Hematopoietic multipotent progenitor cell treated with erythropoietin and hydrocortisone succinate and interleukin-3 and kit ligand, for 15 days (in vitro differentiated cells): ENCODE measurements around the gene CCDC80.

Experiments used
- DNase-seq: peaks from one replicate; pipeline ENCODE4 v3.0.0-alpha.2; 2015; ENCODE audit warnings: low spot score

CCDC80 gene

DNA sequence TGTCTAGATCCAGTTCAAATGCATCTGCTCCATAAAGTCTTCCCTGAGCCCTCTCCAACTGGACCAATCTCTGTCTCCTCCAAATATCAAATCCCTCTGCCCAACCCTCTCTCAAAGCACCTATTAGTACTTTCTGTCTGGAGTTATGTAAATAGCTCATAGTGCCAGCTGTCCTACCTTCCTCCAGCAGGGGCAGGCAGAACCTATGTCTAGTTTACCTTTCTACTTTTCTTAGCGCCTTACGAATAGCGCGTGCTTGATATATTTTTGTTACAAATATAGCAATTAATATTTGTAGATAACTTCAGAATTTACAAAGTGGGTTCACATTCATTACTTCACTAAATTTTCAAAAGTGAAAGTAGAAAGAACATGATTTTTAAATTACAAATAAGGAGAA, 14.0 kb upstream of the CCDC80 start:
- no peak for DNase-seq

DNA sequence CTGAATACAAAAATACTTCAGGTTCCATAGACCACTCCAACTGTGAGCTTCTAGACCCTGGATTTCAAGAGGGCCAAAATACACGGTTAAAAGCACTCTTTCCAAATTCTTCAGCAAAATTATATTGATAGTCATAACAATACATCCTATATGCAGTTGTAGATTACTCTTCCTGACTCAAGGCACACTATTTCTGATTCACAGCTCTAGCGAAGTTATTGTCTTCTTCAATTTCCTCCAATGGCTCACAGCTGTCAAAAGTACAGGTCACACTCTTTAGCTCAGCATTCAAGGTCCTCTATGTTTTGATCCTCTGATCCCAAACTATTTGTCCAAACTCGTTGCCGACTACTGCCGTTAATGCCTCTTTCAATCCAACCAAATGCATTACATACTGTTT, 13.5 kb upstream of the CCDC80 start:
- DNase-seq: no peak

DNA sequence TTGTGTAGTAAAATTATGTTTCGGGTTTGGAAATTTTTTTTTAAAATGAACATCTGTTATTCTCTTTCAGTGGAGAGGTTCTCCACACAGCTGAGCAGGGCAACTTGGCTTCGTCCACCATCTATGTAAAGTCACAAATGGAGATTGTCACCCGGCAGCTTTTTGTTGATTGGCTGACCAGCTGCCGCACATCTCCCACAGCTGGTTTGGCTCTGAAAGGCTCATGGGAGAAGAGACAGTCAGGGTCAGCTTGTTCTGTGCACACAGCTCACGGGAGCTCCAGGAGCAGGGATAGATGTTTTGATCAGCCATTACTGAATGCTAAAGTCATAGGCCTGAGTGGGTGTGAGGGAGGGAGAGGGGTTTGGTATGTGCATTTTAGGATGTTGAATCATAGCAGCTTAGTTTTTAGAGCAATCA, 12.9 kb upstream of the CCDC80 start:
- DNase-seq: no peak

DNA sequence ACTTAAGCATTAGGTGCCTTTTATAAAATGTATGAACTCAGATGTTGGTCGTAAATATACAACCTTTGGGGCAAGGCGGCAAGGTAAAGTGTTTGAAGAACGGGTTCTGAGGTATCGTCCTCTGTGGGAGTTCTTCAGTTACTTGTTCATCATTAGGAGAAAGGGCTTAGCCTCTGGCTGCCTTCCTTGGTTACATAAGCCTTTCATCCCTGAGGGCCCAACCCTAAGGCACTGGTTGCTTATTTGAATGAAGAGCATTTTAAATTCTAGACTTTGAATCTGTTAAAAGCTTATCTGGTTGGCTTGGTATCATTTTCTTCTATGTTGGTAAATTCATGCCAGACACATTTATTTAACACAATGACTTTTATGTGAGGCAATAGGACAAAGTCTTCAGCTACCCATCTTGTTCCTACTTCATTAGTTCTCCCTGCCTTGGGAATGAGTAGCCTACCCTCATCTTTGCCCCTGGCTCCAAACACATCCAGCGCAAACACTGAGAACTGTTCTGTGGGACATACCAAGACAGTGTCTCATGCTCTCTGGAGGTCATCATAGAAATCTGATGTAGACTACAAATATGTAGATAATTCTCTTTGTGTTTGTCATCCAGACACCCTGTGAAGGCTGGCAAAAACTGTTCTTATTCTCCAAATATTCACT, 12.4 kb upstream of the CCDC80 start:
- no peak for DNase-seq

GRCh38 chr3:112651516-112651915, 10.6 kb upstream of the CCDC80 start:
- no peak for DNase-seq

DNA sequence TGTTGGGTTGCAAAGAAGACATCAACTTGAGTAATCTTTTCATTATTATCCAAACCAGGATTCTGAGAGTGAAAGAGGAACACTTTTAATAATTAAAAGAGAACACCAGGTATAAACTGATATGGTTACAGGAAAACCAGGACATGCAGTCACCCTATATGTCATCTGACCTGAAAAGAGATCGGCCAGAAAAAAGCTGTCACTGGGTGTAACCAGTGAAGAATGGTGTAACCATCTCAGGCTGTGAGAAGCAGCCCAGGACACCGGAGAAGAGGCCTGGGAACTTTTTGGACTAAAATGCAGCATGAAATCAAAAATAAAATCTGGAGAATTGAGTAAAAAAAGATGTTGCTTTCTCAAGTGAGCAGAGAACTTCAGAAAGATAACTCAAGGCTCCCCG, 10.1 kb upstream of the CCDC80 start:
- DNase-seq: no peak

DNA sequence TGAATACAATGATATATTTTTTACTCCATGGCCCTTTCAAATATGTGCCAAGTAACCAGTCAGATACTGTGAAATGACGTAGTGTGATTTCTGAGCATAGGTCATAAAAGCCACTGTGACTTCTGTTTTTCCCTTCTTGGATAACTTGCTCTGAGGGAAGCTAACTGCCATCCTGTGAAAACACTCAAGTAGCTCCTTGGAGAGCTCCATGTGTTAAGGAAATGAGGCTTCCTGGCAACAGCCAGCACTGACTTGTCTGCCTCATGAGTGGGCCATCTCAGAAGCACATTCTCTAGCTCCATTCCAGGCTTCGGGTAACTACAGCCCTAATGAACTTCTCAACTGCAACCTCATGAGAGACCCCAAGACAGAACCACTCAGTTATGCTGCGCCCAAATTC, 9.5 kb upstream of the CCDC80 start:
- DNase-seq: no peak

GRCh38 chr3:112649478-112649735, 8.5 kb upstream of the CCDC80 start:
- DNase-seq: no peak

- DNase-seq: no peak
These were observed 6.2 kb upstream of the CCDC80 start for GRCh38 chr3:112647122-112647521.

DNA sequence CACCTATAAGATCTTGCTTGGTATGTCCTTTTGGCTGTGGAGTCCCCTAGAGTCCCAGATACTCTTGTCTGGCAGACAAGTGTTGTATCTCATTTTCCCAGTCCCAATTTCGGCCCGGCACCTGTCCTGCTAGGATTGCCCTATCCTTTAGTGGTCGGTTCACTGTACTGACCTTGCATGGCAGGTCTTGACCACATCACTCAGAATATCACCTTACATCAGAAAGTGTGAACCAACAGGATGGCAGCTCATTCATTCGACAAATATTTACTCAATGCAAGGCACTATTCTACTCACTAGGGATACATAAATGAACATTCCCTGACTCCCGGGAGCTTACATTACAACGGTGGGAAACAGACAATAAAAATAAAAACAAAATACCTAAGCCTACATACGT, 5.7 kb upstream of the CCDC80 start:
- DNase-seq: no peak

- no peak for DNase-seq
These were observed 3.5 kb upstream of the CCDC80 start for GRCh38 chr3:112644453-112644852.

GRCh38 chr3:112643621-112644240, 2.8 kb upstream of the CCDC80 start:
- no peak for DNase-seq

- peak; percentile 56 for DNase-seq
These were observed 2.1 kb upstream of the CCDC80 start for GRCh38 chr3:112642912-112643506.

DNA sequence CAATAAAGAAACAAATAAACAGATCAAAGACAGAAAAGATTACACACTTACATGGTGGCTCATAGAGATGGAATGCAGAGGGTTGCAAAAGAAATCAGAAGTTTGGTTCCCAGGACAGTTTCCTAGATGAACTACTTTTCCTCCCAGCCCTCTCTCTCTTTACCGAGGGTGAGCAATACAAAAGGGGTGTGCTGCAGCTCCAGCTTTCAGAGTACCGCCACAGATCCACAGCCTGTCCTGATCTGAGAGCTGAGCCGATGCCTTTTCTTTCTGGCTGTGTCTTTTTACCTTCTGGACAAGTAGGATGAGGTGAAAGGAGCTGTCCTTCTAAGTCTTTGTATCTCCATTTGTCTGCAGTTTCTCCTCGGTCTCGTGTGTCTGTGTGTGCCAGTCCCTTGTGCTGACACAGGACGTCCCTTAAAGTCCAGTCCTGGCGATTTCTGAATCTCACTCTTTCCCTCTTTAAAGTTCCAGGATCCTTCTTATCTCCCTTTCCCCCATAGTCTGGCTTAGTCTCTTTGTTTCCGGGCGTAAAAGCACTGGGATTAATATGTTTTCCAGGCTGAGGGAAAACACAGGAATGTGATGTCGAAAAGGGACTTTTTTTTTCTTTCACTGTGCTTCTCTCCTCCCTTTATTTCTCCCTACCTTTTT, 540 bp downstream of the CCDC80 start:
- DNase-seq: no peak

DNA sequence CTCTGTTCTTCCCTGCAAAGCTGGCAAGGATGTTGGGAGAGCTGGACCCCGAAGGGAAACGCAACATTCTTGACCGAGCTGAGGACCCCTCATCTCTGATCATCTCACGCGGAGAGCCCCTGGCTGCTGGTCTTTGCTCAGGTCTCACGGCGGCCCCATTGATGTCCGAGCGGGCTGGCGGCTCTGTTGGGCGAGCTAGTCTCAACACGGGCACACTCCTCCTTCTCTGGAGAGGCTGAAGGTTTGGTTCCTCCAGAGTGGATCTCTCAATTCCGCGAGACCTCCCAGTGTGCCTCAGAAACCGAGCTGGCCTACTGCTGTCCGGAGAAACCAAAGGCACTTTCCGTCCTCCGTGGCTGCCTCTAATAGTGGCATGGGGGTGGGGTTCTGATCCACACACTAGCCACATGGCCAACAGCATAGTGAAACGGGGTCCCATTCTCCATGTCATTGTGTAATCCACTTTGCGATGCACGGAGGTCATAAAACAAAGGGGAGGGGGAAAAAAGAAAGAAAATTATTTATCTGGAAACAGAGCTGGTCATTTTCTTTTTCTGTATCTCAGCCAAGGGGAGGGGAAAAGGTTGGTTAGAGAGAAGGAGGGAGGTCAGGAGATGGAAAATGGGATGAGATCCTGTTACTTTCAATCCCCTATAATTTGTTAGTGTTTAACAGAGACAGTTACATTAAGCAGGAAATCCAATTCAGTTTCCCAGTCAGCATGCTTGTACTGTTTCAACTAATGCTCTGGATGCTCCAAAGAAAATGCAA, 1.3 kb downstream of the CCDC80 start:
- DNase-seq: no peak

- DNase-seq: no peak
These were observed 2.5 kb downstream of the CCDC80 start for GRCh38 chr3:112638327-112639020.

DNA sequence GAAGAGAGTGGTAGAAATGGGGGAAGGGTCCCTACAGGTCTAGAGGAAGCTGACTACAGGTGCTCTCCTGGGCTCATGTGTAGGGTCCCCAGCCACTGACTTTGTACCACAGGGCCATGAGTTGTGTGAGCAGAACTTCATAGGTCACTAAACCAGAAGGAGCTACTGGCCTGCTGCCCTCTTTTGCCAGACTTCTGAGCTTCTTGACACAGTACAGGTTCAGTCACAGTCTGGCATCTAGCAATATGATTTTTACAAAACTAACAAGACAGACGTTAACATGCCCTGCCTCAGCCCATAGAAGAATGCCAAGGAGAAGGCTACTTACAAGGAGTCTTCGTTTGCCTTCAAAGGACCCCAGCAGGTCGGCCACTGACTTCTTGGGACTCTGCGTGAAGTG, 3.2 kb downstream of the CCDC80 start:
- DNase-seq: no peak

DNA sequence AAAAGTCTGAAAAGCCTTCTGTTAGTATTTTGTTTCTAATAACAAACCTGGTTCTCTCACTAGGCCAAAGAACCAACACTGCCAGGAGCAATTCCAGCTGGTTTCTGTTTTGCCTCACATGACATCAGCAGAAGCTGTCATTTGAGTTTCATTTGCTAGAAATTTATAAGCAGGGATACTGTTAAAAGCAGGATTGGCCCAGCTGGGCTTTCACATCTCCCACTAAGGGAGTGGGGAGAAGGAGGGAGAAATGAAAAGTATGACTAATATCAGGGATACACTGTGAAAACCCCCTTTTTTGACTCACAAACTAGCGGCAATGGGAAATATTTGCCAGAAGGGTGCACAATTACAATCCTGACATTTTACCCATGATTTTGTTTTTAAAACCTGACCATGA, 5.3 kb downstream of the CCDC80 start:
- no peak for DNase-seq

DNA sequence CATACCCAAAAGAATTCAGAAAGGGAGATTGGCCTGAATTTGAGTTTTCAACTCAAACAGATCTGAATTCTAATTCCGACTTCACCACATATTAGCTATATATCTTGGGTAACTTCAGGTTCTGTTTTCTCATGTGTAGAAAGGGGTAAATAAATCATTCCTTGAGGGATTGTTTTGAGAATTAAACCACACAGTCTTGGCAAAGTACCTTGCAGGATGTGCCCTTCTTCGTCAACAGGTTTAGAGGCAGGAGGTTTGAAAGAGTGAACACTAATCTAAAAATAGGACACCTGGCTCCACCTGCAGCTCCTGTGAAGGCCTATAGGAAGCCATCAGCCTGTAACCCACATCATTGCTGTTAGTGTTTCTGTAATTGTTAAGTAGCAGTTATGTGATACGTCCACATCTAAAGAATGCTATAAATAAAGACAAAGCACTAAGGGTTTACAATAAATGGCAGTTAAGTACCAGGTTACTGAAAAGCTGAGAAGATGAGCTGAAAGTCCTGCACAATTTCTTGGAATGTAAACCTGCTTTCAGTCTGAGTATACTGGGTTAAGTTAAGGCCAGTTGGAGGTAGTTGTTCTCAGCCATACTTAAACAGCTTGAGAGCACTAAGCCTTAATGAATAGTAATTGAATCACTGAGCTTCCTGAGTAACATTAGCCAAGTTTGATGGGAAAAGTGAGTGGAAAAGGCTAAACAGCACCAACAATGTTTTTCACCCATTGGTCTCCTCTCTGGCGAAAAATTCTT, 6.0 kb downstream of the CCDC80 start:
- no peak for DNase-seq

- DNase-seq: no peak
These were observed 7.2 kb downstream of the CCDC80 start for GRCh38 chr3:112633757-112634156.

GRCh38 chr3:112633191-112633590, 7.8 kb downstream of the CCDC80 start:
- DNase-seq: no peak
